Esophagus (tissue), 2 donors: ENCODE data around the gene C10orf53. TPM values are rescaled to one million over a fixed set of nuclear protein-coding genes. Genes with fewer than 3 reads are reported as not detected.

Source experiments
- H3K27ac ChIP-seq, 2 donors: one replicate each; pipeline ENCODE4 v1.5.1; 2013; ENCODE audit warnings: low read depth in 2 of 2, mild to moderate bottlenecking in 2 of 2, inconsistent platforms in 1 of 2, low read length in 1 of 2, moderate library complexity in 1 of 2
- H3K27me3 ChIP-seq, 2 donors: one replicate each; pipeline ENCODE4 v1.6.1; 2013; ENCODE audit warnings: low read length in 2 of 2, control low read depth in 1 of 2, mild to moderate bottlenecking in 1 of 2; ENCODE audit not compliant: insufficient read depth in 2 of 2, control insufficient read depth in 1 of 2
- H3K36me3 ChIP-seq, 2 donors: one replicate each; pipeline ENCODE4 v1.6.1; 2013; ENCODE audit warnings: low read length in 1 of 2; ENCODE audit not compliant: control insufficient read depth in 2 of 2, insufficient read depth in 2 of 2
- H3K4me1 ChIP-seq, 2 donors: one replicate each; pipeline ENCODE4 v1.6.1; 2013; ENCODE audit warnings: low read length in 1 of 2; ENCODE audit not compliant: control insufficient read depth in 2 of 2, insufficient read depth in 2 of 2
- H3K4me3 ChIP-seq, 2 donors: one replicate each; pipeline ENCODE4 v1.5.1; 2013; ENCODE audit warnings: low read length in 2 of 2, mild to moderate bottlenecking in 2 of 2, low read depth in 1 of 2, moderate library complexity in 1 of 2
- H3K9me3 ChIP-seq, 2 donors: one replicate each; pipeline ENCODE4 v1.6.1; 2013; ENCODE audit warnings: mild to moderate bottlenecking in 2 of 2, low read depth in 1 of 2, low read length in 1 of 2, moderate library complexity in 1 of 2; ENCODE audit not compliant: control insufficient read depth in 2 of 2, insufficient read depth in 1 of 2
- WGBS, 2 donors: extraction: QIAGEN DNeasy Blood & Tissue Kit; methylation state at CpG; one replicate each; pipeline ENCODE4 v1.1.7; 2013; 5-methylcytosine and 5-hydroxymethylcytosine counted together
- polyA plus RNA-seq, 2 donors: library from polyadenylated mRNA; stranded (reverse); fragments of 200-250 nt; gene quantifications; one replicate each; pipeline ENCODE4 v1.2.3, GENCODE V29; 2013
- donor health status: healthy with polysubstance abuse.
- donor health status: Bipolar disorder and iron deficiency.

C10orf53 gene
- polyA plus RNA-seq = not detected

- Histone ChIP-seq H3K4me3 (no peak within 1 kb of the TSS), H3K27ac (no peak within 1 kb of the TSS), H3K36me3 (no peaks in the 10 kb centered on the region), H3K27me3 (peaks cover 0 to 4% of the 10 kb centered on the region in 2 donors), H3K9me3 (peaks cover 3 to 9% of the 10 kb centered on the region in 2 donors), H3K4me1 (peaks cover 0 to 4% of the 10 kb centered on the region in 2 donors)
- WGBS, 2 donors = 11 to 14% methylated on average over 35 to 36 of the region's 36 CpGs
These were observed at the start of gene C10orf53 for GRCh38 chr10:49679480-49679893. Gene C10orf53 (plus strand): TSS chr10:49679651. CDS start chr10:49679698, 47 bp downstream.

- WGBS, 2 donors = 92 to 95% methylated on average over 6 of the region's 6 CpGs
- no peaks in the 10 kb centered on the region for H3K4me1 ChIP-seq
- H3K27me3 ChIP-seq = no peaks in the 10 kb centered on the region
- H3K27ac ChIP-seq = no peak overlapping the region
- H3K4me3 ChIP-seq = no peak overlapping the region
- H3K36me3 ChIP-seq = no peaks in the 10 kb centered on the region
- peaks cover 0 to 3% of the 10 kb centered on the region in 2 donors for H3K9me3 ChIP-seq
These were observed 47.5 kb upstream of the C10orf53 start for GRCh38 chr10:49631975-49632374.

GRCh38 chr10:49632406-49633317, 46.8 kb upstream of the C10orf53 start:
- H3K27ac ChIP-seq = no peak overlapping the region
- no peaks in the 10 kb centered on the region for H3K27me3 ChIP-seq
- H3K4me3 ChIP-seq = no peak overlapping the region
- WGBS, 2 donors = 51 to 52% methylated on average over 12 of the region's 12 CpGs
- H3K9me3 ChIP-seq = peaks cover 0 to 3% of the 10 kb centered on the region in 2 donors
- H3K36me3 ChIP-seq = no peaks in the 10 kb centered on the region
- no peaks in the 10 kb centered on the region for H3K4me1 ChIP-seq

GRCh38 chr10:49633327-49634068, 46.0 kb upstream of the C10orf53 start:
- no peak overlapping the region for H3K4me3 ChIP-seq
- no peaks in the 10 kb centered on the region for H3K4me1 ChIP-seq
- 36 to 40% methylated on average over 13 of the region's 13 CpGs for WGBS, 2 donors
- H3K9me3 ChIP-seq = peaks cover 0 to 3% of the 10 kb centered on the region in 2 donors
- H3K36me3 ChIP-seq = no peaks in the 10 kb centered on the region
- H3K27me3 ChIP-seq = no peaks in the 10 kb centered on the region
- H3K27ac ChIP-seq = no peak overlapping the region

GRCh38 chr10:49634069-49634660, 45.3 kb upstream of the C10orf53 start:
- no peaks in the 10 kb centered on the region for H3K4me1 ChIP-seq
- no peaks in the 10 kb centered on the region for H3K27me3 ChIP-seq
- no peaks in the 10 kb centered on the region for H3K9me3 ChIP-seq
- 73% methylated on average over 8 of the region's 8 CpGs for WGBS, 2 donors
- no peaks in the 10 kb centered on the region for H3K36me3 ChIP-seq
- H3K4me3 ChIP-seq = no peak overlapping the region
- H3K27ac ChIP-seq = no peak overlapping the region

- Histone ChIP-seq H3K9me3 (peaks cover 0 to 5% of the 10 kb centered on the region in 2 donors), H3K4me3 (no peak overlapping the region), H3K27ac (no peak overlapping the region), H3K27me3 (no peaks in the 10 kb centered on the region), H3K4me1 (no peaks in the 10 kb centered on the region), H3K36me3 (no peaks in the 10 kb centered on the region)
- 75 to 79% methylated on average over 3 of the region's 3 CpGs for WGBS, 2 donors
These were observed 37.1 kb upstream of the C10orf53 start for GRCh38 chr10:49642311-49642710.

- H3K27me3 ChIP-seq = no peaks in the 10 kb centered on the region
- H3K4me3 ChIP-seq = no peak overlapping the region
- no peaks in the 10 kb centered on the region for H3K4me1 ChIP-seq
- H3K36me3 ChIP-seq = no peaks in the 10 kb centered on the region
- 83 to 84% methylated on average over 5 of the region's 5 CpGs for WGBS, 2 donors
- peaks cover 0 to 5% of the 10 kb centered on the region in 2 donors for H3K9me3 ChIP-seq
- H3K27ac ChIP-seq = no peak overlapping the region
These were observed 36.0 kb upstream of the C10orf53 start for GRCh38 chr10:49643241-49644034.

- H3K4me3 ChIP-seq = no peak overlapping the region
- H3K9me3 ChIP-seq = peaks cover 0 to 5% of the 10 kb centered on the region in 2 donors
- WGBS, 2 donors = 64 to 74% methylated on average over 7 of the region's 7 CpGs
- H3K36me3 ChIP-seq = no peaks in the 10 kb centered on the region
- H3K4me1 ChIP-seq = no peaks in the 10 kb centered on the region
- H3K27ac ChIP-seq = no peak overlapping the region
- no peaks in the 10 kb centered on the region for H3K27me3 ChIP-seq
These were observed 35.3 kb upstream of the C10orf53 start for GRCh38 chr10:49644035-49644646.
